ENCODE data around the gene SLC25A3.
"Not testable (repeated sequence)": the region's sequence is repeated elsewhere in the genome, so short reads cannot be mapped to it uniquely, and the experiment has no call there.

The SLC25A3 gene

DNA sequence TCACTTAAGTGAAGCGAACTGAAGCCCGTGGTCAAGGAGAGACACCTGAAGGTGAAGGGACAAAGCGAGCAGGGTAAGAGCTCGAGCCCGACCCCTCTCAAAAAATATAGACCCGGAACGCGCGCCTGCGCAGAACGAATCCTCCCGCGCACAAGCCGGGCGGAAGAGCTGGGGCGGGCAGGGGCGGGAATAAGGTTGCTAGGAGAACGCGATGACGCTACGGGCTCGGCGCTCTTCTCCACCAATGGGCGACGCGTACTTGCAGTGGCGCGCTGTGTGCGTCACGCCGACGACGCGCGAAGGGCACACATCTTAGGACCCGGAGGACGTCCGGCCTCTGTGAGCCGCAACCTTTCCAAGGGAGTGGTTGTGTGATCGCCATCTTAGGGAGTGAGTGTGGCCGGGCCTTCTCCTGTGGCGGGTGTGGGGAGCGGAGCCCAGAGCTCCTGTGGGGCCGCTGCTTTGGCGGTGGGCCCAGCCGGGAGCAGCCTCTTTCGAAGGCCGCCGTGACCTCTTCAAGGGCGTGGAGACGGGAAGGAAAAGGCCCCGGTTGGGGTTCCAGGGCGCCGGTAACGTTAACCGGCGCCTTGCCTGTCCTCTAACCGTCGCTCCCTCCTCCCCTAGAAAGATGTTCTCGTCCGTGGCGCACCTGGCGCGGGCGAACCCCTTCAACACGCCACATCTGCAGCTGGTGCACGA lies at the start of gene SLC25A3:
Gene SLC25A3 (plus strand): TSS at position 336 of the 699 bp plus-strand sequence. CDS start 293 bp downstream, at position 629.
- DNase-seq (ENCODE audit: low read depth): peak; percentile 87

- DNase-seq (ENCODE audit: low read depth): no peak
Observed at GRCh38 chr12:98543701-98544100, 49.8 kb upstream of the SLC25A3 start.

GRCh38 chr12:98544751-98545150 lies 48.7 kb upstream of the SLC25A3 start:
- no peak for DNase-seq (ENCODE audit: low read depth)

- DNase-seq (ENCODE audit: low read depth): no peak
Observed at GRCh38 chr12:98549371-98550110, 43.9 kb upstream of the SLC25A3 start.

GRCh38 chr12:98551787-98552186 lies 41.7 kb upstream of the SLC25A3 start:
- no peak for DNase-seq (ENCODE audit: low read depth)

GRCh38 chr12:98558097-98558496 lies 35.4 kb upstream of the SLC25A3 start:
- DNase-seq (ENCODE audit: low read depth): not testable (repeated sequence)

DNA sequence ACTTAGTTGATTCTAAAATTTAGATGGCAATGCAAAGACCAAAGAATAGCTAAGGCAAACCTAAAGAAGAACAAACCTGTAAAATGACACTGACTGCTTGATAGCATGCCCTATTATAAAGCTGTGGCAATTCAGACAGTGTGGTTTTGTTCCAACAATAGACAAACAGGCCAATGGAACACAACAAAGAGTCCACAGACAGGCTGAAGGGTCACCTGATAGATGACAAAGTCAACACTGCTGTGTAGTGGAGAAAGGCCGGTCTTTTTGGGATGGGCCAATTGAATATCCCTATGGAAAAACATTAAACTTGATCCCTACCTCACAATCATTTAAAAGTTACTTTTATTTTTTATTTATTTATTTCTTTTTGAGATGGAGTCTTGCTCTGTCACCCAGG lies 33.8 kb upstream of the SLC25A3 start:
- no peak for DNase-seq (ENCODE audit: low read depth)

- no peak for DNase-seq (ENCODE audit: low read depth)
Observed at GRCh38 chr12:98561846-98562245, 31.6 kb upstream of the SLC25A3 start.

GRCh38 chr12:98572010-98572409 lies 21.5 kb upstream of the SLC25A3 start:
- no peak for DNase-seq (ENCODE audit: low read depth)

- DNase-seq (ENCODE audit: low read depth): no peak
Observed at GRCh38 chr12:98574110-98574509, 19.4 kb upstream of the SLC25A3 start.

DNA sequence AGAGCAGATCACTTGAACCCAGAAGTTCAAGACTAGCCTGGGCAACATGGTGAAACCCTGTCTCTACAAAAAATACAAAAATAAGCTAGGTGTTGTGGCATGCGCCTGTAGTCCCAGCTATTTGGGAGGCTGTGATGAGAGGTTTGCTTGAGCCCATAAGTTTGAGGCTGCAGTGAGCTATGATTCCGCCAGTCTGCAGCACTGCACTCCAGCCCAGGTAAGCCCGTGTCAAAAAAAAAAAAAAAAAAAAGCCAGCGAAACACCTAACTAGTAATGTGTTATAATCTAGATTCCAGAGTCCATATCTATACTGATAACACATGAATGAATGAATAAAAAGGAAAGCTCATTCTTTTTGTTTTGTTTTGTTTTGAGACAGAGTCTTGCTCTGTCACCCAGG lies 18.5 kb upstream of the SLC25A3 start:
- no peak for DNase-seq (ENCODE audit: low read depth)

GRCh38 chr12:98576795-98577194 lies 16.7 kb upstream of the SLC25A3 start:
- DNase-seq (ENCODE audit: low read depth): not testable (repeated sequence)

DNA sequence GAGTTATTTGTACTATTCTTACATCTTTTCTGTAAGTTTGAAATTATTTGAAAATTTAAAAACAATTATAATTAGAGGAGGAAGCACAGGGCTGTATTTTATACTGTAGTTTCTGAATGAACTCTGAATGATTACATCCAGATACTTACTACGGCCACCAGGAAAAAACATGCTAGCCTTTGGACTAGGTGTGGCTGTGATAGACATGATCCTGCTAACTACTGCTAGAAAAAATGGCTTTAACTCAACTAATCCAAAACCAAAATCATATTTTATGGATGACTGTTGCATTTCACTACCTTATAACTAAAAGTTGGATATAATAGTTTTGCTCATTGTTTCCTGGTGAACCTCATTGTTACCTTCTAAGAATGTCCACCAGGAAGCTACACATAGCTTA lies 15.1 kb upstream of the SLC25A3 start:
- DNase-seq (ENCODE audit: low read depth): no peak

- DNase-seq (ENCODE audit: low read depth): no peak
Observed at GRCh38 chr12:98578821-98579220, 14.7 kb upstream of the SLC25A3 start.

DNA sequence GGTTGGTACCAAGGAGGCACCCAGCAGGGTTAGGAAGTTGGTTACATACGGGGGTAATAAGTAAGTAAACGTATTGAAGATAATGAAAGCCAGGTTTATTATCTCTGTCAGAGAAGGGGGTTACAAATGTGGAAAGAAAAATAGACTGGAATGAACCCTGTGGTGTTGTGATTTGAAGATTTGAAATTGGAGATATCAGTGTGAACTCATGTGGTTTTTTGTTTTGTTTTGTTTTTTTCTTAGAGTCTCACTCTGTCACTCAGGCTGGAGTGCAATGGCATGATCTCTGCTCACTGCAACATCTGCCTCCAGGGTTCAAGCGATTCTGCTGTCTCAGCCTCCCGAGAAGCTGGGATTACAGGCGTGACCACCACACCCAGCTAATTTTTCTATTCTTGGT lies 14.1 kb upstream of the SLC25A3 start:
- DNase-seq (ENCODE audit: low read depth): no peak

DNA sequence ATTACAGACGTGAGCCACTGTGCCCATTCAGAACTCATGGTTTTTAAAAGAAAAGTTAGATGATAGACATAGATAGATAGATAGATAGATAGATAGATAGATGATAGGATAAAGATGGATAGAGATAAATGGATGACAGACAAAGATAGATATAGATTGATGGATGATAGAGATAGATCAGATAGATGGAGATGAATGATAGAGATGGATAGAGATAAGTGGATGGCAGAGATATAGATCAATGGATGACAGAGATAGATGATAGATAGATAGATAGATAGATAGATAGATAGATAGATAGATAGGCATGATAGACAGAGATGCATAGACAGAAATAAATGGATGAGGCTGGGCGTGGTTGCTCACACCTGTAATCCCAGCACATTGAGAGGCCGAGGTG lies 13.7 kb upstream of the SLC25A3 start:
- DNase-seq (ENCODE audit: low read depth): no peak

- no peak for DNase-seq (ENCODE audit: low read depth)
Observed at GRCh38 chr12:98580695-98581094, 12.8 kb upstream of the SLC25A3 start.

DNA sequence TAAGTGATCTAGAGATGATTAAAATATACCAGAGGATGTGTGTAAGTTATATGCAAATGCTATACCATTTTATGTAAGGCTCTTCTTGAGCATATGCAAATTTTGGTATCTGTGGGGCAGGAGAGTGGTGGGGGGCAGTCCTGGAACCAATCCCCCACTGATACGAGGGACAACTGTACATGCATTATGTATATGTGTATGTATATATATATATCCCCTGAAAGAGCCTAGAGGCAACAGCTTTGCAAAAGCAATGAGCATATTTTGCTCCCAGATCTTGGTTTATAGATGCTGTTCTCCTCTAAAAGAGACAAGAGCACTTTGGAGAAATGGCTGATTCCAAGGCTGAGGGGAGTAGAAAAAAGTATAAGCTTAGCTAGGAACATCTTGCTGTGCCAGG lies 12.4 kb upstream of the SLC25A3 start:
- no peak for DNase-seq (ENCODE audit: low read depth)

- no peak for DNase-seq (ENCODE audit: low read depth)
Observed at GRCh38 chr12:98582093-98582492, 11.4 kb upstream of the SLC25A3 start.

GRCh38 chr12:98587084-98587483 lies 6.4 kb upstream of the SLC25A3 start:
- no peak for DNase-seq (ENCODE audit: low read depth)

DNA sequence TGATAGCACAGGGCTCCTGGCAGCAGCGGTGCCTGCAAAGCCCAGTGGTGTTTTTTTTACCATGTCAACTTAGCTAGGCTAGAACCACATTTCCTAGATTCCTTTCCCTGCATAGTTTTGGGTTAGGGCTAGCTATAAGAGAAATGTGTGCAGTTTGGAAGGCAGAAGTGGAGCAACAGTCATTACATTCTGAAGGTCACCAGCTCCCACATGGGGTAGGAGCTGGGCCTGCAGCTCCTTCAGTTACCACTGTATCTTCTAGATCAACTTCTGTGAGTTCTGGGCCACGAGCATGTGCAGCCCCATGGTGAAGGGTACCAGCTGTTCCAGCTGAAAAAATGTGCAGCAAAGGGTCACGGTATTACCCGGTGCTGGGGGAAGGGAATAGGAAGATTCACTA lies 2.3 kb upstream of the SLC25A3 start:
- no peak for DNase-seq (ENCODE audit: low read depth)

GRCh38 chr12:98592825-98593322 lies 612 bp upstream of the SLC25A3 start:
- no peak for DNase-seq (ENCODE audit: low read depth)

DNA sequence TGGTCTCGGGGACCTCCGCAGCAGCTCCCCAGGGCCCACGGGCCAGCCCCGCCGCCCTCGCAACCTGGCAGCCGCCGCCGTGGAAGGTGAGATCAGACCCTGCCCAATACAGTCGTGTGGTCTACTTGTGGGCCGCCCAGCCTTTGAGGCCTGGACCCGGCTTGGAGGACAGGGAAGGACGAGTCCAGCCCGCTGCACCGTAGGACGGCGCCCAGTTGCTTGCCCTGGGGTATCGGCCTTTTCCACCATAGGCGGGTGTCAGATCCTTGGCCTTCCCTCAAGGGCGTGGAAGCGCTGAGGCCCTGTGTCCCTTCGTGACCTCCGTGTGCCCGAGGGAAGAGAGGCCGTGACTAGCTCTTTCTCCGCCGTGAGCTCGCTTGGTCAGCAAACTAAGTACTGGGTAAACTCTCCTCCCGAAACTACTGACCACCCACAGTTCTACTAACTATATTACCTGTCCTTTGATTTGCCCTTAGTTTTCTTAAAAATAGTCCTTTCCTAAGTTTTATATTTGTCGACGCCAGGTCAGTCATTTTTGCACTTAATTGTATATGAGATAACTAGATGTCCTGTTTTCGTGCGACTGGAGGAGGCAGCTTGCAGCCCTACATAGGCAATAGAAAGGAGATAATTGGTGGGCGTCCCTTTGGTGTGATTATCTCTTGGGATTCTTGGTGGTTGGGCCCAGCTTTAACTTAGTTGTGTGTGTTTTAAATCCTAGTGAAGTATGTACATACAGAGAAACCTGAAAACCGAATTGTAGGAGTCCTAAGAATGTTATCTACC lies 757 bp downstream of the SLC25A3 start:
- DNase-seq (ENCODE audit: low read depth): peak; percentile 10
